A549 (cell line): Measurements from ENCODE around the gene TNFRSF1B. TPM values are rescaled to one million over a fixed set of nuclear protein-coding genes. Genes with fewer than 3 reads are reported as not detected.

Experiments
- ATAC-seq, 2 experiments: fragments of 200-7000 bp in 1 of 2; fragments of >200 bp in 1 of 2; cut with Nextera tagmentation in 1 of 2; cut with Tn5 transposase in 1 of 2; 3 replicates each; pipeline versions ENCODE4 v1.8.0 to v1.9.1; 2018 to 2020; ENCODE audit warnings: mild to moderate bottlenecking in 1 of 2, moderate library complexity in 1 of 2
- CTCF ChIA-PET: fragments of 300-600 bp; sonication (Branson Sonifier 250); formaldehyde crosslinking; extraction: SDS; loops from one replicate; lab custom pipeline; 2021; ENCODE audit warnings: antibody characterized with exemption, inconsistent platforms; lab: Yijun Ruan, JAX
- POLR2A ChIA-PET: fragments of 350-600 bp; formaldehyde crosslinking; extraction: SDS; loops from one replicate; lab custom pipeline; 2021; ENCODE audit warnings: antibody characterized with exemption, inconsistent platforms; lab: Yijun Ruan, JAX
- DNase-seq, 2 experiments: peaks; one replicate each; pipeline versions ENCODE4 v3.0.0 to v3.0.0-alpha.2; 2011 to 2016; ENCODE audit warnings: low read depth in 1 of 2, low spot score in 1 of 2
- FAIRE-seq: peaks from 2 replicates; lab custom pipeline; 2011; peaks lifted over from hg19 to GRCh38; lab: Jason Lieb, UNC
- H3K27ac ChIP-seq, 2 experiments: fragments of >200 bp; sonication (Bioruptor Twin); formaldehyde crosslinking; 3 replicates each; pipeline ENCODE4 v1.5.1; 2016 to 2017
- H3K4me1 ChIP-seq: fragments of >200 bp; sonication (Bioruptor Twin); formaldehyde crosslinking; 3 replicates; pipeline ENCODE4 v1.6.1; 2016
- H3K4me2 ChIP-seq: fragments of >200 bp; sonication (Bioruptor Twin); formaldehyde crosslinking; 3 replicates; pipeline ENCODE4 v1.6.1; 2016
- H3K4me3 ChIP-seq: fragments of >200 bp; sonication (Bioruptor Twin); formaldehyde crosslinking; 3 replicates; pipeline ENCODE4 v1.5.1; 2016
- H3K9me3 ChIP-seq: fragments of >200 bp; sonication (Bioruptor Twin); formaldehyde crosslinking; 3 replicates; pipeline ENCODE4 v1.6.1; 2016
- CEBPB ChIP-seq, 2 experiments: fragments of >200 bp in 1 of 2; sonication (Bioruptor Twin) in 1 of 2; formaldehyde crosslinking in 1 of 2; IDR thresholded peaks; 2 replicates each; pipeline ENCODE4 v1.6.1; 2012 to 2016
- ELK1 ChIP-seq: fragments of 150-350 bp; IDR thresholded peaks from 2 replicates; pipeline ENCODE4 v1.6.1; 2014; ENCODE audit warnings: low read depth, mild to moderate bottlenecking, low read length
- EP300 ChIP-seq, 2 experiments: fragments of >200 bp; sonication (Bioruptor Twin); formaldehyde crosslinking; IDR thresholded peaks; 2 replicates in 1 of 2; 3 replicates in 1 of 2; pipeline ENCODE4 v1.6.1; 2016 to 2017
- ESRRA ChIP-seq: fragments of 150-350 bp; IDR thresholded peaks from 2 replicates; pipeline ENCODE4 v1.6.1; 2014; ENCODE audit warnings: mild to moderate bottlenecking, low read length, borderline replicate concordance
- FOSL2 ChIP-seq, 2 experiments: fragments of 450-650 bp in 1 of 2; fragments of >200 bp in 1 of 2; sonication (Bioruptor Twin) in 1 of 2; formaldehyde crosslinking; IDR thresholded peaks; 2 replicates each; pipeline versions ENCODE4 v1.5.0 to v1.6.1; 2016 to 2020; ENCODE audit warnings: mild to moderate bottlenecking in 1 of 2, moderate library complexity in 1 of 2
- FOXS1 ChIP-seq: fragments of 250-450 bp; sonication (Bioruptor Pico); IDR thresholded peaks from 2 replicates; pipeline ENCODE4 v1.5.0; 2020; ENCODE audit warnings: mild to moderate bottlenecking, moderate library complexity
- HEYL ChIP-seq: fragments of 250-450 bp; sonication (Bioruptor Pico); IDR thresholded peaks from 2 replicates; pipeline ENCODE4 v1.8.0; 2021; ENCODE audit warnings: mild to moderate bottlenecking, moderate library complexity
- HOXA7 ChIP-seq: fragments of 250-450 bp; sonication (Bioruptor Pico); IDR thresholded peaks from 2 replicates; pipeline ENCODE4 v1.5.0; 2020; ENCODE audit warnings: mild to moderate bottlenecking, moderate library complexity
- HOXB13 ChIP-seq: fragments of 250-450 bp; sonication (Bioruptor Pico); IDR thresholded peaks from 2 replicates; pipeline ENCODE4 v1.5.0; 2020; ENCODE audit warnings: low read depth, mild to moderate bottlenecking, moderate library complexity
- HOXB5 ChIP-seq: fragments of 250-450 bp; sonication (Bioruptor Pico); IDR thresholded peaks from 2 replicates; pipeline ENCODE4 v1.5.0; 2020; ENCODE audit warnings: mild to moderate bottlenecking, moderate library complexity
- JUN ChIP-seq, 2 experiments: fragments of >200 bp; sonication (Bioruptor Twin); formaldehyde crosslinking; IDR thresholded peaks; 2 replicates in 1 of 2; 3 replicates in 1 of 2; pipeline ENCODE4 v1.6.1; 2016 to 2017
- JUNB ChIP-seq: fragments of >200 bp; sonication (Bioruptor Twin); formaldehyde crosslinking; IDR thresholded peaks from 2 replicates; pipeline ENCODE4 v1.6.1; 2016
- KDM1A ChIP-seq: fragments of 200-600 bp; sonication (generic); IDR thresholded peaks from 2 replicates; pipeline ENCODE4 v1.6.1; 2016; ENCODE audit warnings: low read depth, mild to moderate bottlenecking
- MAZ ChIP-seq: fragments of 150-350 bp; IDR thresholded peaks from 2 replicates; pipeline ENCODE4 v1.6.1; 2014; ENCODE audit warnings: antibody characterized with exemption, low read depth, low read length, borderline replicate concordance
- MYC ChIP-seq: IDR thresholded peaks from 2 replicates; pipeline ENCODE4 v1.6.1; 2012; ENCODE audit warnings: mild to moderate bottlenecking, inconsistent platforms, low read length, improper control_type of control experiment, borderline replicate concordance
- NR3C1 ChIP-seq: fragments of >200 bp; sonication (Bioruptor Twin); formaldehyde crosslinking; IDR thresholded peaks from 3 replicates; pipeline ENCODE4 v1.6.1; 2017
- POLR2A ChIP-seq: IDR thresholded peaks from 2 replicates; pipeline ENCODE4 v1.6.1; 2012; ENCODE audit warnings: mild to moderate bottlenecking, low read length
- POLR2AphosphoS2 ChIP-seq: conservative IDR thresholded peaks from 2 replicates; pipeline ENCODE4 v1.6.1; 2012; ENCODE audit warnings: low read length, improper control_type of control experiment, inconsistent platforms
- RAD21 ChIP-seq, 2 experiments: fragments of >200 bp in 1 of 2; sonication (Bioruptor Twin) in 1 of 2; formaldehyde crosslinking in 1 of 2; IDR thresholded peaks in 1 of 2; conservative IDR thresholded peaks in 1 of 2; 2 replicates in 1 of 2; 3 replicates in 1 of 2; pipeline ENCODE4 v1.6.1; 2012 to 2018; ENCODE audit warnings: inconsistent platforms in 1 of 2
- SMC3 ChIP-seq: fragments of >200 bp; sonication (Bioruptor Twin); formaldehyde crosslinking; IDR thresholded peaks from 3 replicates; pipeline ENCODE4 v1.6.1; 2018; ENCODE audit warnings: inconsistent platforms
- USF2 ChIP-seq: fragments of 450-650 bp; IDR thresholded peaks from 2 replicates; pipeline ENCODE4 v1.6.1; 2014; ENCODE audit warnings: antibody characterized with exemption
- WGBS: methylation state at CpG from one replicate; pipeline ENCODE4 v1.1.6; 2017; ENCODE audit errors: missing lambda C conversion rate; 5-methylcytosine and 5-hydroxymethylcytosine counted together
- polyA plus RNA-seq, 4 experiments: library from polyadenylated mRNA; depleted of rRNA in 3 of 4; stranded (reverse); fragments of >200 nt; fragmentation: RNase III in 1 of 4; extraction: RNeasy Plus Mini Kit Qiagen cat#74134 plus additional on column Dnase treatment in 1 of 4; gene quantifications; 2 replicates in 3 of 4; 3 replicates in 1 of 4; pipeline ENCODE4 v1.2.3, GENCODE V29; 2011 to 2017
- TF ChIP-seq, protein P1 (sequence below): fragments of >200 bp; sonication (Bioruptor Twin); formaldehyde crosslinking; IDR thresholded peaks from 3 replicates; pipeline ENCODE4 v1.6.1; 2016
- TF ChIP-seq, protein P2 (sequence below): fragments of >200 bp; sonication (Bioruptor Twin); formaldehyde crosslinking; IDR thresholded peaks from 3 replicates; pipeline ENCODE4 v1.5.1; 2016
- TF ChIP-seq, protein P3 (sequence below): fragments of >200 bp; sonication (Bioruptor Twin); formaldehyde crosslinking; IDR thresholded peaks from 2 replicates; pipeline ENCODE4 v1.6.1; 2016
- TF ChIP-seq, protein P4 (sequence below): fragments of 250-450 bp; sonication (Bioruptor Pico); IDR thresholded peaks from 2 replicates; pipeline ENCODE4 v1.5.0; 2021; ENCODE audit warnings: mild to moderate bottlenecking, moderate library complexity, borderline replicate concordance

The TNFRSF1B gene
- polyA plus RNA-seq, 2 of the 4 experiments (the other 2 are of a cell fraction), result 0.05 to 0.06 TPM

GRCh38 chr1:12129624-12130023 lies 37.2 kb upstream of the TNFRSF1B start:
- 65% methylated on average over 11 of the region's 12 CpGs for WGBS
- FAIRE-seq, result no peak
- ChIA-PET CTCF (interaction anchor here (1.3 kb wide), 1 partner anchor 79 kb away, joined by 5 read pairs; no protein-coding TSS in a partner anchor), POLR2A (no interaction called here)
- H3K4me3 ChIP-seq, result no peak overlapping the region
- DNase-seq, result no peak
- TF ChIP-seq MAZ (no peak), JUNB (no peak), HOXA7 (CRISPR knock-in tag) (no peak), HEYL (CRISPR knock-in tag) (no peak), ESRRA (no peak), SMC3 (no peak), KDM1A (no peak), FOSL2 (IDR thresholded peaks at IDR 0.05) (no peak), FOSL2 (CRISPR knock-in tag; IDR thresholded peaks at IDR 0.05) (no peak), POLR2A (no peak)
- TF ChIP-seq, protein P1, sequence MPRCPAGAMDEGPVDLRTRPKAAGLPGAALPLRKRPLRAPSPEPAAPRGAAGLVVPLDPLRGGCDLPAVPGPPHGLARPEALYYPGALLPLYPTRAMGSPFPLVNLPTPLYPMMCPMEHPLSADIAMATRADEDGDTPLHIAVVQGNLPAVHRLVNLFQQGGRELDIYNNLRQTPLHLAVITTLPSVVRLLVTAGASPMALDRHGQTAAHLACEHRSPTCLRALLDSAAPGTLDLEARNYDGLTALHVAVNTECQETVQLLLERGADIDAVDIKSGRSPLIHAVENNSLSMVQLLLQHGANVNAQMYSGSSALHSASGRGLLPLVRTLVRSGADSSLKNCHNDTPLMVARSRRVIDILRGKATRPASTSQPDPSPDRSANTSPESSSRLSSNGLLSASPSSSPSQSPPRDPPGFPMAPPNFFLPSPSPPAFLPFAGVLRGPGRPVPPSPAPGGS, result no peak
- TF ChIP-seq, protein P2, sequence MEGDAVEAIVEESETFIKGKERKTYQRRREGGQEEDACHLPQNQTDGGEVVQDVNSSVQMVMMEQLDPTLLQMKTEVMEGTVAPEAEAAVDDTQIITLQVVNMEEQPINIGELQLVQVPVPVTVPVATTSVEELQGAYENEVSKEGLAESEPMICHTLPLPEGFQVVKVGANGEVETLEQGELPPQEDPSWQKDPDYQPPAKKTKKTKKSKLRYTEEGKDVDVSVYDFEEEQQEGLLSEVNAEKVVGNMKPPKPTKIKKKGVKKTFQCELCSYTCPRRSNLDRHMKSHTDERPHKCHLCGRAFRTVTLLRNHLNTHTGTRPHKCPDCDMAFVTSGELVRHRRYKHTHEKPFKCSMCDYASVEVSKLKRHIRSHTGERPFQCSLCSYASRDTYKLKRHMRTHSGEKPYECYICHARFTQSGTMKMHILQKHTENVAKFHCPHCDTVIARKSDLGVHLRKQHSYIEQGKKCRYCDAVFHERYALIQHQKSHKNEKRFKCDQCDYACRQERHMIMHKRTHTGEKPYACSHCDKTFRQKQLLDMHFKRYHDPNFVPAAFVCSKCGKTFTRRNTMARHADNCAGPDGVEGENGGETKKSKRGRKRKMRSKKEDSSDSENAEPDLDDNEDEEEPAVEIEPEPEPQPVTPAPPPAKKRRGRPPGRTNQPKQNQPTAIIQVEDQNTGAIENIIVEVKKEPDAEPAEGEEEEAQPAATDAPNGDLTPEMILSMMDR, result no peak
- TF ChIP-seq, protein P3, sequence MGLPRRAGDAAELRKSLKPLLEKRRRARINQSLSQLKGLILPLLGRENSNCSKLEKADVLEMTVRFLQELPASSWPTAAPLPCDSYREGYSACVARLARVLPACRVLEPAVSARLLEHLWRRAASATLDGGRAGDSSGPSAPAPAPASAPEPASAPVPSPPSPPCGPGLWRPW, result no peak
- no peaks in the 10 kb centered on the region for H3K9me3 ChIP-seq
- H3K4me2 ChIP-seq, result no peak overlapping the region
- ATAC-seq, result no peak
- no peak overlapping the region for H3K27ac ChIP-seq
- no peaks in the 10 kb centered on the region for H3K4me1 ChIP-seq

DNA sequence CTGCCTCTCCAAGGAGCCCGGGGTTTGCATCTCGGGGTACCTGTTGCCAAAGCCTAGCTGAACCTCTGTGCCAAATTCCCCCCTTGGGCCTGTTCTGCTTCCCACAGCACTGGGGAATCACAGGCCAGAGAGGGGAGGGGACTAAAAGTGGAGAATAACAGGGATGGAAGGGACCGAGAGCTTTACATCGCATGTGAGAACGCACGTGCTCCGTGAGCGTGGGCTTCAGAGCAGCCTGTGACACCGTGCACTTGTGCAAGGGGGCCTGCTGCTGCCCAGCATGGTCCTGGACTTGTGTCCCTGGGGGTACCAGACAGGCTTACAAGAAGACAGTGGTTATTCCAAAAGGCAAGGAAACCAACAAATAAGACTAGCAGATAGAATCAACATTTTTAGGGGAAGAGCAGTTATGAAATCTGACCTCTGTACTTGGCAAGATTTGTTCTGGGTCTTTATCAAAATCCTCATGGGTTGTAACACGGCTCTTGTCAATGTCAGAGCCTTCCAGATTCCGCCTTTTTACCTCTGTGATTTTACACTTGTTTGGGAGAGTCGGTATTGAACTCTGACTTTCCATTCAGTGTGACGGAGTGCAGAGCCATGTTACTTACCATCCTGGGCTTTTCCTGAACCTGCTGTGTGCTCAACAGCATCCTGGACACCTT lies 36.2 kb upstream of the TNFRSF1B start:
- no peak for DNase-seq
- ChIA-PET CTCF (interaction anchor here (0.6 to 1.3 kb wide), 3 partner anchors 20 to 84 kb away, joined by 3 to 5 read pairs (median 3); no protein-coding TSS in a partner anchor), POLR2A (no interaction called here)
- H3K4me3 ChIP-seq, result no peak overlapping the region
- H3K4me2 ChIP-seq, result no peak overlapping the region
- 79% methylated on average over 13 of the region's 13 CpGs for WGBS
- no peaks in the 10 kb centered on the region for H3K9me3 ChIP-seq
- H3K27ac ChIP-seq, result no peak overlapping the region
- no peak for TF ChIP-seq JUN (IDR thresholded peaks at IDR 0.05)
- TF ChIP-seq HOXB13 (CRISPR knock-in tag), result no peak
- TF ChIP-seq MYC, result no peak
- no peak for TF ChIP-seq NR3C1
- no peak for TF ChIP-seq HOXB5 (CRISPR knock-in tag)
- no peak for TF ChIP-seq FOXS1 (CRISPR knock-in tag)
- no peaks in the 10 kb centered on the region for H3K4me1 ChIP-seq
- no peak for ATAC-seq
- no peak for FAIRE-seq

DNA sequence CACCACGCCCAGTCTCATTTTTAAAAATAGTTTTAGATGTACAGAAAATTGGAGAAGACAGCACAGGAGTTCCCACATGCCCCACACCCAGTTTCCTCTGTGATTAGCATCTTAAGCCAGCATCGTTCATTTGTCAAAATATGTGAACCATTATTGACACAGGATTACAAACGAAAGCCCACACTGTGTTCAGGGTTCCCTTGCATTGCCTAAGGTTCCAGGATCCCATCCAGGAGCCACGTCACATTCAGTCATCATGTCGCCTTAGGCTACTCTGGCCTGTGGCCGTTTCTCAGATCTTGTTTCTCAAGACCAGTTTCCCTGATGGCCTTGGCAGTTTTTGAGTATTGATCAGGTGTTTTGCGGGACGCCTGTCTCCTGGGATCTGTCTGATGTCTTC lies 34.7 kb upstream of the TNFRSF1B start:
- FAIRE-seq (no peak), DNase-seq (no peak), ATAC-seq (no peak)
- no peak overlapping the region for H3K4me3 ChIP-seq
- H3K4me2 ChIP-seq, result no peak overlapping the region
- TF ChIP-seq ELK1 (no peak), POLR2AphosphoS2 (no peak), EP300 (IDR thresholded peaks at IDR 0.05) (no peak), USF2 (no peak), CEBPB (IDR thresholded peaks at IDR 0.05) (no peak), RAD21 (conservative IDR thresholded peaks at IDR 0.05 in 1 of 2, IDR thresholded peaks at IDR 0.05 in 1 of 2) (no peak), ESRRA (no peak)
- TF ChIP-seq, protein P4, sequence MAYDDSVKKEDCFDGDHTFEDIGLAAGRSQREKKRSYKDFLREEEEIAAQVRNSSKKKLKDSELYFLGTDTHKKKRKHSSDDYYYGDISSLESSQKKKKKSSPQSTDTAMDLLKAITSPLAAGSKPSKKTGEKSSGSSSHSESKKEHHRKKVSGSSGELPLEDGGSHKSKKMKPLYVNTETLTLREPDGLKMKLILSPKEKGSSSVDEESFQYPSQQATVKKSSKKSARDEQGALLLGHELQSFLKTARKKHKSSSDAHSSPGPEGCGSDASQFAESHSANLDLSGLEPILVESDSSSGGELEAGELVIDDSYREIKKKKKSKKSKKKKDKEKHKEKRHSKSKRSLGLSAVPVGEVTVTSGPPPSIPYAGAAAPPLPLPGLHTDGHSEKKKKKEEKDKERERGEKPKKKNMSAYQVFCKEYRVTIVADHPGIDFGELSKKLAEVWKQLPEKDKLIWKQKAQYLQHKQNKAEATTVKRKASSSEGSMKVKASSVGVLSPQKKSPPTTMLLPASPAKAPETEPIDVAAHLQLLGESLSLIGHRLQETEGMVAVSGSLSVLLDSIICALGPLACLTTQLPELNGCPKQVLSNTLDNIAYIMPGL (CRISPR knock-in tag), result no peak
- no peaks in the 10 kb centered on the region for H3K4me1 ChIP-seq
- CTCF ChIA-PET, result no interaction called here
- POLR2A ChIA-PET, result no interaction called here
- H3K9me3 ChIP-seq, result no peaks in the 10 kb centered on the region
- WGBS, result 63% methylated on average over 8 of the region's 8 CpGs
- no peak overlapping the region for H3K27ac ChIP-seq
